ENCODE data around the gene MND1.

The MND1 gene

GRCh38 chr4:153337686-153338085 is 6.8 kb upstream of the MND1 start:
- no peak overlapping the region for H3K9ac ChIP-seq (ENCODE audit: low read depth, low read length, poor library complexity, severe bottlenecking)
- H3K27me3 ChIP-seq (ENCODE audit: insufficient read depth, low read length, poor library complexity, severe bottlenecking), result no peaks in the 10 kb centered on the region
- H4K20me1 ChIP-seq (ENCODE audit: insufficient read depth, low read length, poor library complexity, severe bottlenecking), result no peaks in the 10 kb centered on the region
- peaks cover 6% of the 10 kb centered on the region; the same call in 1 of the 2 replicates for H3K79me2 ChIP-seq (ENCODE audit: insufficient read depth, low read length)
- H2AFZ ChIP-seq (ENCODE audit: low read length), result no peak overlapping the region
- peak overlapping the region; percentile 32 for H3K4me2 ChIP-seq (ENCODE audit: low read depth, low read length, poor library complexity, severe bottlenecking)
- 0 out of 2 replicates have a peak, but pooled peaks cover 2% of the 10 kb centered on the region for H3F3A ChIP-seq (ENCODE audit: low read depth)
- TF ChIP-seq EZH2phosphoT487 (IDR thresholded peaks at IDR 0.05; ENCODE audit: borderline replicate concordance), result no peak
- no peak for TF ChIP-seq CTCF (conservative IDR thresholded peaks at IDR 0.05; ENCODE audit: low read length)
- H3K36me3 ChIP-seq (ENCODE audit: insufficient read depth, low read length), result no peaks in the 10 kb centered on the region
- peaks cover 30% of the 10 kb centered on the region for H3K4me1 ChIP-seq (ENCODE audit: insufficient read depth, low read length, poor library complexity, severe bottlenecking)
- H3K4me3 ChIP-seq (ENCODE audit: low read length, poor library complexity, severe bottlenecking), result no peak overlapping the region
- no peaks in the 10 kb centered on the region for H3K9me2 ChIP-seq (replicated peaks; ENCODE audit: low read depth, low read length)
- H3K9me3 ChIP-seq (ENCODE audit: insufficient read depth, low read depth, low read length), result no peaks in the 10 kb centered on the region

- Histone ChIP-seq H3K9me3 (ENCODE audit: insufficient read depth, low read depth, low read length) (no peaks in the 10 kb centered on the region), H2AFZ (ENCODE audit: low read length) (peak overlapping the region; percentile 11; the same call in 1 of the 2 replicates), H3F3A (ENCODE audit: low read depth) (peaks cover 16% of the 10 kb centered on the region), H4K20me1 (ENCODE audit: insufficient read depth, low read length, poor library complexity, severe bottlenecking) (no peaks in the 10 kb centered on the region), H3K79me2 (ENCODE audit: insufficient read depth, low read length) (peaks cover 24% of the 10 kb centered on the region), H3K4me1 (ENCODE audit: insufficient read depth, low read length, poor library complexity, severe bottlenecking) (peaks cover 55% of the 10 kb centered on the region), H3K4me2 (ENCODE audit: low read depth, low read length, poor library complexity, severe bottlenecking) (peak overlapping the region; percentile 93), H3K9ac (ENCODE audit: low read depth, low read length, poor library complexity, severe bottlenecking) (peak overlapping the region; percentile 100), H3K9me2 (replicated peaks; ENCODE audit: low read depth, low read length) (no peaks in the 10 kb centered on the region), H3K4me3 (ENCODE audit: low read length, poor library complexity, severe bottlenecking) (peak overlapping the region; percentile 61), H3K27me3 (ENCODE audit: insufficient read depth, low read length, poor library complexity, severe bottlenecking) (peaks cover 4% of the 10 kb centered on the region), H3K36me3 (ENCODE audit: insufficient read depth, low read length) (no peaks in the 10 kb centered on the region)
- TF ChIP-seq EZH2phosphoT487 (IDR thresholded peaks at IDR 0.05; ENCODE audit: borderline replicate concordance) (no peak), CTCF (conservative IDR thresholded peaks at IDR 0.05; ENCODE audit: low read length) (no peak)
These were observed 2.9 kb upstream of the MND1 start for GRCh38 chr4:153341575-153342090.

- Histone ChIP-seq H4K20me1 (ENCODE audit: insufficient read depth, low read length, poor library complexity, severe bottlenecking) (no peaks in the 10 kb centered on the region), H3K79me2 (ENCODE audit: insufficient read depth, low read length) (peaks cover 37% of the 10 kb centered on the region), H3F3A (ENCODE audit: low read depth) (peaks cover 16% of the 10 kb centered on the region), H3K4me3 (ENCODE audit: low read length, poor library complexity, severe bottlenecking) (peak overlapping the region; percentile 31), H2AFZ (ENCODE audit: low read length) (no peak overlapping the region), H3K36me3 (ENCODE audit: insufficient read depth, low read length) (no peaks in the 10 kb centered on the region), H3K9me2 (replicated peaks; ENCODE audit: low read depth, low read length) (no peaks in the 10 kb centered on the region), H3K27me3 (ENCODE audit: insufficient read depth, low read length, poor library complexity, severe bottlenecking) (peaks cover 4% of the 10 kb centered on the region), H3K4me1 (ENCODE audit: insufficient read depth, low read length, poor library complexity, severe bottlenecking) (peaks cover 67% of the 10 kb centered on the region), H3K9ac (ENCODE audit: low read depth, low read length, poor library complexity, severe bottlenecking) (peak overlapping the region; percentile 100), H3K9me3 (ENCODE audit: insufficient read depth, low read depth, low read length) (no peaks in the 10 kb centered on the region), H3K4me2 (ENCODE audit: low read depth, low read length, poor library complexity, severe bottlenecking) (peak overlapping the region; percentile 93)
- no peak for TF ChIP-seq EZH2phosphoT487 (IDR thresholded peaks at IDR 0.05; ENCODE audit: borderline replicate concordance)
- no peak for TF ChIP-seq CTCF (conservative IDR thresholded peaks at IDR 0.05; ENCODE audit: low read length)
These were observed 1.5 kb upstream of the MND1 start for GRCh38 chr4:153342751-153343552.
